GM15510 (cell line): ENCODE data around the gene POU6F2.

Experiments used
- POLR2A ChIP-seq: IDR thresholded peaks from 3 replicates; pipeline ENCODE4 v1.6.1; 2011; ENCODE audit warnings: borderline replicate concordance; ENCODE audit not compliant: insufficient read length; ENCODE audit errors: extremely low read depth

POU6F2 gene

GRCh38 chr7:39410582-39410981, 432.9 kb downstream of the POU6F2 start:
- TF ChIP-seq POLR2A: no peak

GRCh38 chr7:39413636-39414223, 436.0 kb downstream of the POU6F2 start:
- TF ChIP-seq POLR2A: no peak

- peak; percentile 18 for TF ChIP-seq POLR2A
These were observed 436.7 kb downstream of the POU6F2 start for GRCh38 chr7:39414224-39415035.

GRCh38 chr7:39415091-39415787, 437.5 kb downstream of the POU6F2 start:
- no peak for TF ChIP-seq POLR2A

GRCh38 chr7:39416866-39417265, 439.2 kb downstream of the POU6F2 start:
- TF ChIP-seq POLR2A: no peak

GRCh38 chr7:39417642-39418041, 439.9 kb downstream of the POU6F2 start:
- no peak for TF ChIP-seq POLR2A

GRCh38 chr7:39421251-39421650, 443.5 kb downstream of the POU6F2 start:
- TF ChIP-seq POLR2A: no peak

GRCh38 chr7:39421661-39422060, 444.0 kb downstream of the POU6F2 start:
- TF ChIP-seq POLR2A: no peak

- no peak for TF ChIP-seq POLR2A
These were observed 450.5 kb downstream of the POU6F2 start for GRCh38 chr7:39428221-39428620.

GRCh38 chr7:39429421-39429820, 451.7 kb downstream of the POU6F2 start:
- TF ChIP-seq POLR2A: no peak

- no peak for TF ChIP-seq POLR2A
These were observed 452.7 kb downstream of the POU6F2 start for GRCh38 chr7:39430441-39430840.

GRCh38 chr7:39430909-39431641, 453.4 kb downstream of the POU6F2 start:
- TF ChIP-seq POLR2A: no peak

- TF ChIP-seq POLR2A: no peak
These were observed 454.7 kb downstream of the POU6F2 start for GRCh38 chr7:39432368-39432767.

GRCh38 chr7:39432807-39433416, 455.2 kb downstream of the POU6F2 start:
- no peak for TF ChIP-seq POLR2A
